Measurements from ENCODE around the gene XPOT. TPM values are rescaled to one million over a fixed set of nuclear protein-coding genes. Genes with fewer than 3 reads are reported as not detected.

Gene XPOT
- total RNA-seq, 1 experiment from 2014 or later = 118 TPM

DNA sequence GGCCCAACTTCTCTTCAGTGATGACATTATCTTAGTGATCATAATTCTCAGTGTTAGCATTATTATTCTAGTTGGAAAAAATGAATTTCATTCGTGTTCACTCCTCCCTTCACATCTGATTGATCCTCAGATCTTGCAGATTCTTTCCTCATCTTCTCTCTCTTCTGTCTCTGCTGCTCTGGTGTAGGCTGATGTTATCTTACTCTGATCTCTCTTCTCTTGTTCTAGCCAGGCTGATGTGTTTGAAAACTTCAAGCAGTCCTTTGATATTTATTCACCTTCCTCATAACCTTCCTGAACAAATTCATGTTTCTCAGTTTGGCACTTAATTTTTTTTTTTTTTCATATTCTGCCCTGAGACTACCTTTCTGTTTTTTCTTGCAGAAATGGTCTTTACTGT, 42.1 kb downstream of the XPOT start:
- Histone ChIP-seq H3K27me3 (ENCODE audit: control insufficient read depth, insufficient read depth, low read length) (no peaks in the 10 kb centered on the region), H3K4me3 (ENCODE audit: insufficient read depth, low read depth, low read length) (no peak overlapping the region), H3K36me3 (replicated peaks; ENCODE audit: control insufficient read depth, insufficient read depth, low read length) (peaks cover 27% of the 10 kb centered on the region)
- DNase-seq = no peak

DNA sequence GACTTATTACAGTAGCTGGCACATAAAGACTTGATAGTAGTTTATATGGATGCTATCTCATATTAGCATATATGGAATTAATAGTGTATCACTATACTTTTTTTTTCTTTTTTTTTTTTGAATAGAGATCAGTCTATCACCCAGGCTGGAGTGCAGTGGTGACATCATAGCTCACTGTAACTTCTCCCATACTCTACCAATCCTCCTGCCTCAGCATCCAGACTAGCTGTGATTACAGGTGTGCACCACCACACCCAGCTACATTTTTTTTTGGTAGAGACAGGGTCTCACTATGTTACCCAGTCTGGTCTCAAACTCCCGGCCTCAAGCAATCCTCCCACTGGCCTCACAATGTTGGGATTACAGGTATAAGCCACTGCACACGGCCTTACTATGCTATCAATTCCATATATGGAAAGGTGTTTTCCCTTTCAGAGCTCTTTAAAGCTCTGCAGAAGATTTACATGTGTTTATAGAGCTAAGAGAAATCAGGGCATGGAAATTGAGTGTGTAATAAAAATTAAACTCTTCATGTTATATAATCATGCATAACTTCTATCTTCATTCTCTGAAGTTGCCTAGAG, 46.0 kb downstream of the XPOT start:
- Histone ChIP-seq H3K36me3 (replicated peaks; ENCODE audit: control insufficient read depth, insufficient read depth, low read length) (peaks cover 14% of the 10 kb centered on the region), H3K4me3 (ENCODE audit: insufficient read depth, low read depth, low read length) (no peak overlapping the region), H3K27me3 (ENCODE audit: control insufficient read depth, insufficient read depth, low read length) (no peaks in the 10 kb centered on the region)
- no peak for DNase-seq

DNA sequence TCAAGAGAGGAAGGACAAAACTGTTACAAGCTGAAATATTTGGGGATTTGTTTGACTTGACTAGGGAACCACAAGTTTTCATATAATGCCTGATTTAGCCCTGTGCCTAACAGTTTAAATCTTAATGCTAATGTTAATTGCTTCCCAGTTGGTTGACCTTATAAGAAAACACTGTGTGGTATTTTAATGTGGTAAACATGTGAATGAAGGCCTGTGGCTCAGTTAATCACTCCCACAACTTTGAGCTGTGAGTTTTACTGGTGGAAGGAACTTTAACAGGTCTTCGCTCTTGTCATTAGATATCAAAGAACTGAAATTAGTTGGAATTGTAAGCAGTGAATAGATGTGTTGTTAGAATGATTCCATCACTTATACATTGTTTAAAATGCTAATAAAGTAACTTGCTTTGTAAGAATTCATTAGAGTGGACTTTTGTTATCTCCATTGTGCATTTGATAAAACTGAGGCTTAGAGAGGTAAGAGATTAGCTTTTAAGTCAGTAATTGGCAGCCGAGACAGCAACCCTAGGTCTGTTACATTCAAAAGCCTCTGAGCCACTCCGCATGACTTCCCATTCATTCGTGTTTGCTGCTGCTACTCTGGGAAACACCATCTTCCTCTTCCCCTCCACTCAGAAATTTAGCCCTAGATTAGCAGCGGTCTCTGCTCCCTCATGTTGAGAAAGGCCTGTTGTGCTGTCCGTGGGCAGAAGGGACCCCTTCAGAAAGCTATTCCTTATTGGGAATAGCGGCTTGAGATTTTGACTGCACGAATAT, 46.7 kb downstream of the XPOT start:
- DNase-seq = peak; percentile 37
- Histone ChIP-seq H3K4me3 (ENCODE audit: insufficient read depth, low read depth, low read length) (peak overlapping the region; percentile 94), H3K36me3 (replicated peaks; ENCODE audit: control insufficient read depth, insufficient read depth, low read length) (peaks cover 11% of the 10 kb centered on the region), H3K27me3 (ENCODE audit: control insufficient read depth, insufficient read depth, low read length) (no peaks in the 10 kb centered on the region)

DNA sequence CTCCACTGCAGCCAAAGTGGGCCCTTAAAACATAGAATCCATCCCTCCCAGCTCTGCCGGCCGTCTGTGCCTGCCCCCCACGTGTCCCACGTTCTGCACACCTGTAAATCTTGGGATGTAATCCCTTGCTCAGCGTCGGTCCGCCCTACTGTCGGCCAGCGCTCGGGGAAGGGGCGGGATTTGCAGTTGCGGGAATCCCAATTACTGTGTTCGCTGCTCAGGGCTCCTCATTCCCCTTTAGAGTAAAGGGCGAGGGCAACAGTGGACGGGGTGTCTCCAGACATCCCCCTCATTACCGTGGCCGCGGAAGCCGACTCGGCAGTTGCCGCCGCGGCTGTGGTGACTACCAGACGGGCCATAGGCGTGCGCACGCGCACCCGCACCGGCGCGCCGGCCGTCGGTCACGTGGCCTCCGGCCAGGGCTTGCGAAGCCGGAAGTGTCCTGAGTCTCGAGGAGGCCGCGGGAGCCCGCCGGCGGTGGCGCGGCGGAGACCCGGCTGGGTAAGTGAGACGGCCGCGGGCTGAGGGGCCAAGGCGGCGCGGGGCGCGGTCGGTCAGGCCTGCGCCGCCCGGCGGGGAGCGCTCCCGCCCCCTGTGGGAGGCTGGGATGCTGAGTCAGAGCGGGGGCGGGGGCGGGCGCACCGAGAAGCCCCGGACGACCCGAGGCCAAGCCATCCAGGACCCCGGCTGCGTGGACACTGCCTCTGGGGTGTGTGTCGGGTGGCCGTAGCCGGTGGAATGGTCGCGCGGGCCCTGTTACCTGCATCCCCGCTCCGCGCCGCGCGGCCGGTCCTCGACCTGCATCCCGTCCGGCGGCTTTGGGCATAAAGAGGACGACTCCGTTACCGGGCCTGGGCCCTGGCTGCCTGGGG, 47.7 kb downstream of the XPOT start, which contains the start of gene TBK1:
TSS of gene TBK1 (plus strand) at position 434 of the 872 bp plus-strand sequence. CDS start 3,751 bp downstream, outside the sequence.
- H3K27me3 ChIP-seq (ENCODE audit: control insufficient read depth, insufficient read depth, low read length) = no peaks in the 10 kb centered on the region
- peaks cover 7% of the 10 kb centered on the region for H3K36me3 ChIP-seq (replicated peaks; ENCODE audit: control insufficient read depth, insufficient read depth, low read length)
- peak within 1 kb of the TSS; percentile 94 for H3K4me3 ChIP-seq (ENCODE audit: insufficient read depth, low read depth, low read length)
- peak; percentile 94 for DNase-seq

DNA sequence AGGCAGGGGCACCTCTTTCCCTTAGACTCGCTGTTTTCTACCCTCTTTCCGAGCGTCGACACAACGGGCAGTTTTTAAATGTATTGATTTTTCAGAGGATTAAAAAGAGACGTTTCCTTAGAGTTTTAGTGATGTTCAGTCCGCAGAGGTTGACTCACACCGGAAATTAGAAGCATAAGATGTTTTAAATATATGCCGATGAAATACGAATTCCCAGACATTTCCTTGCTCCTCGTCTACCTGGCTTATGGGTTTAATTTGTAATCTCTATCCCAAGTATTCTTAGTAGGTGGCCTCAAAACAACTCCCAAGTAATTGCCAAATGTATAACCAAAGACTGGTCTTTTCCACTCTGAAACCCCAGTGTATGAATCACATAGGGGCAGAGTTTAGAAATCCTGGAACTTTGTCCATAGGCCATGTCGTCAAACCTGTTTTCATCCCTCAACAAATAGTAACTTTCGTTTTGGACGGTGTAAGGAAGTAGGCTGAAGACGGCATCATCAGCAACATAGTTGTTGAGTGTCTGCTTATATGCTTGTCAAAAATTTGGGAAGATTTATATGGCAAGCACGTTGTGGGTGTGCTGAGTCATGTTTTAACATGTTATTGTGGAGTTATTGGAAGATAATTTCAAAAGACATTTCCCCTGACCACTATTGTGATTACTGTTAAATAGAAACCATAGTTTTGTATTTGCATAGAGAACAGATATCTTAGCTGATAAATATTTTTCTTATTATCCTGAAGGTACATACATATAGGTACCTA, 48.6 kb downstream of the XPOT start:
- no peaks in the 10 kb centered on the region for H3K27me3 ChIP-seq (ENCODE audit: control insufficient read depth, insufficient read depth, low read length)
- H3K36me3 ChIP-seq (replicated peaks; ENCODE audit: control insufficient read depth, insufficient read depth, low read length) = peaks cover 6% of the 10 kb centered on the region
- H3K4me3 ChIP-seq (ENCODE audit: insufficient read depth, low read depth, low read length) = peak overlapping the region; percentile 94
- DNase-seq = peak; percentile 30

DNA sequence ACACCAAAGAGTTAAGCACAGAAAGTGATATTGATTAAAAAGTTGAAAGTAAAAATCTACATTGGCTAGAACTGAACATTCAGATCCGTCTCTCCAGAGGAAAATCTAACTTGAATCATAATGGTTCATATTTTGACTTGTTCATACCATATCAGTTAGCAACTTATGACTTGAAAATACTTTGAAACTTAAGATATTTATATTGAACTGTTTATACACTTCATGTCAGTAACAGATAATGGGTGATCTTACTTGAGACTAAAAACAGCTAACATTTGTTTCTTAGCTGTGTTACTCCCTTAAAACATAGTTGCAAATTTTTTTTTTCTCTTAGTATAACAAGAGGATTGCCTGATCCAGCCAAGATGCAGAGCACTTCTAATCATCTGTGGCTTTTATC, 51.3 kb downstream of the XPOT start:
- DNase-seq = no peak
- Histone ChIP-seq H3K27me3 (ENCODE audit: control insufficient read depth, insufficient read depth, low read length) (no peaks in the 10 kb centered on the region), H3K4me3 (ENCODE audit: insufficient read depth, low read depth, low read length) (no peak overlapping the region), H3K36me3 (replicated peaks; ENCODE audit: control insufficient read depth, insufficient read depth, low read length) (peaks cover 2% of the 10 kb centered on the region)

DNA sequence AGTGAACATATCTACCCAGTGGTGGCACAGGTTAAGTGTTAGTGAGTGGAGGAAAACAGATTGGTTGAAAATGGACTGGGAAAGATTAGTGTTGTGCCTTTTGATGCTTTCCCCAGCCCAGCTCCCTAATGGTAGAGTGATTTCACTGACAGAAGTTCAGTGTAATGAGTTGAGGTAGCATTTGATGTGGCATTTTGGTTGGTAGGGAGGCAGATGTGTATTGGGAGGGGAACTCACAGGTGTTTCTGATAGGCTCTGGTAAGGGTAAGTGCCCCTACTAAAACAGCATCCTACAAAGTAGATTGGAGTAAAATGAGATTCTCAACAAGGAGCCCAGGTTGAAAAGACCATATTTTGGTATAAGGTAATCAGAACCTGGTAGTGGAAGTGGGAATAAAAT, 51.9 kb downstream of the XPOT start:
- Histone ChIP-seq H3K36me3 (replicated peaks; ENCODE audit: control insufficient read depth, insufficient read depth, low read length) (peaks cover 2% of the 10 kb centered on the region), H3K27me3 (ENCODE audit: control insufficient read depth, insufficient read depth, low read length) (no peaks in the 10 kb centered on the region), H3K4me3 (ENCODE audit: insufficient read depth, low read depth, low read length) (no peak overlapping the region)
- no peak for DNase-seq

DNA sequence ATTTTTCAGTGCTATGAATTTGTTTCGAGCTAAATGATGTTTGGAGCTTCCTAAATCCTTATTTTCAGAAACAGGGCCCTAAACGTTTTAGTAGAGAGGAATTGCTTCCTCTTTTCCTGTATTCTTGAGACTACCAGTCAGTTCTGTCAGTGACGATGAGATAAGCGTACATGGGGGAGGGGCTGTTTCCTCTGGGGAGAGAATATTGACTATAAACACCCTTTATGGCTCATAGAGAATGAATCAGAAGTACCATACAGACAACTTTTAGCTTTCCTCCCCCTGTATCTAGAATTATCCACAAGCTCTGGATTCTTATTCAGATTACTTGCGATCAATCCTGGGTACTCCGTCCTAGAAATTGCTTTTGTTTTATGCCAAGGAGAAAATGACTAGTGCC, 52.8 kb downstream of the XPOT start:
- DNase-seq = no peak
- Histone ChIP-seq H3K4me3 (ENCODE audit: insufficient read depth, low read depth, low read length) (no peak overlapping the region), H3K27me3 (ENCODE audit: control insufficient read depth, insufficient read depth, low read length) (no peaks in the 10 kb centered on the region), H3K36me3 (replicated peaks; ENCODE audit: control insufficient read depth, insufficient read depth, low read length) (peaks cover 2% of the 10 kb centered on the region)

DNA sequence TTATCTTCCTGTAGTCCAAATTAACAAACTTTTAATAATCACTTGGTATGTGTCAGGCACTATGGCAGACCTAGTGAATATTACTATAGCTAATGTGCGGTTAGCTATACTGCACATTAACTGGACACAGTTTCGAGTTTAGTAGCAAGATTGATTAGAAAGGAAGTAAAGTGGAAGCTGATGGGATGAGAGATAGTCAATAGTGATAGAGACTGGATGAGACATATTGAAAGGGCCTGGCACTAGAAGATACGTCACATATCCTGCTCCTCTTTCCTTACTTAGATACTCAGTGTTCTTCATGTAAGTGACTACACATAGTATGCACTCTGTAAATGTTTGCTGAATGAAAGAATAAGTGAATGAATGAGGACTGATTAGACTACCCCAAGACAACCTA, 53.3 kb downstream of the XPOT start:
- Histone ChIP-seq H3K4me3 (ENCODE audit: insufficient read depth, low read depth, low read length) (no peak overlapping the region), H3K36me3 (replicated peaks; ENCODE audit: control insufficient read depth, insufficient read depth, low read length) (peaks cover 2% of the 10 kb centered on the region), H3K27me3 (ENCODE audit: control insufficient read depth, insufficient read depth, low read length) (no peaks in the 10 kb centered on the region)
- no peak for DNase-seq

DNA sequence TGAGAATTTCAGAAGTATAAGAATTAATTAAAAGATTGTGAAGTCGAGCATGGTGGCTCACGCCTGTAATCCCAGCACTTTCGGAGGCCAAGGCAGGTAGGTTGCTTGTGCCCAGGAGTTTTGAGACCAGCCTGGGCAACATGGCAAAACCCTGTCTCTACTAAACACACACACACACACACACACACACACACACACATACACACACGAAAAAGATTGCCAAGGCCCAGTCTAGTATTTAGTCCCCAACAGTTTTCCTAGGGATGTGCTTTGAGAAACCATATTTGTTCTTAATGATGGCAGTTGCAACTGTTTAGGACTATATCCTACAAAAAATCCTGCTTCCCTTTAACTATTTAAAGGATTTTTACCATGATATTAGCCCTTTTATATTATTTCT, 53.7 kb downstream of the XPOT start:
- Histone ChIP-seq H3K27me3 (ENCODE audit: control insufficient read depth, insufficient read depth, low read length) (no peaks in the 10 kb centered on the region), H3K4me3 (ENCODE audit: insufficient read depth, low read depth, low read length) (no peak overlapping the region), H3K36me3 (replicated peaks; ENCODE audit: control insufficient read depth, insufficient read depth, low read length) (peaks cover 2% of the 10 kb centered on the region)
- DNase-seq = no peak

DNA sequence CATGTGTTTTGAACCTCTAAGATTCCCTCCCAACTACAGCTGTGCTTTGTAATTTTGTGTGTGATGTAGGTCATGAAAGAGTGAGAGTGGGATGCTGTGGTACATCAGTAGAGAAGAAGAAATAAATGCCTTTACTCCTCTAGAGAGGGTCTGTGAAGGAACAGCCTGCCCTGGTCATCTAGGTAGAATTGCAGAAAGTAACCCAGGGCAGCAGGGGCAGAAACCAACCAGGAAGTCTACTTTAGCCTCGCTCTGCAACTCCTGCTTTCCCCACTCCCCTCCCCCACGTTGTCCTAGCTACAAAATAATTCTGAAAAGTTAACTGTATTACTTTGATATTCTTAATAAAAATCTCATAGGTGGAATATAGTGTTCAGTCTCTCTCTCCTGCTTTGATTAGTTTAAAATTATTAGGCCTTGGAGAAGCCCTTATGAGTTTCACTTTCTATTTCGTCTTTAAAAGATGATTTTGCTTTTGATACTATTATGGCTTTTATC, 55.3 kb downstream of the XPOT start:
- peaks cover 2% of the 10 kb centered on the region for H3K36me3 ChIP-seq (replicated peaks; ENCODE audit: control insufficient read depth, insufficient read depth, low read length)
- no peaks in the 10 kb centered on the region for H3K27me3 ChIP-seq (ENCODE audit: control insufficient read depth, insufficient read depth, low read length)
- no peak for DNase-seq
- no peak overlapping the region for H3K4me3 ChIP-seq (ENCODE audit: insufficient read depth, low read depth, low read length)

DNA sequence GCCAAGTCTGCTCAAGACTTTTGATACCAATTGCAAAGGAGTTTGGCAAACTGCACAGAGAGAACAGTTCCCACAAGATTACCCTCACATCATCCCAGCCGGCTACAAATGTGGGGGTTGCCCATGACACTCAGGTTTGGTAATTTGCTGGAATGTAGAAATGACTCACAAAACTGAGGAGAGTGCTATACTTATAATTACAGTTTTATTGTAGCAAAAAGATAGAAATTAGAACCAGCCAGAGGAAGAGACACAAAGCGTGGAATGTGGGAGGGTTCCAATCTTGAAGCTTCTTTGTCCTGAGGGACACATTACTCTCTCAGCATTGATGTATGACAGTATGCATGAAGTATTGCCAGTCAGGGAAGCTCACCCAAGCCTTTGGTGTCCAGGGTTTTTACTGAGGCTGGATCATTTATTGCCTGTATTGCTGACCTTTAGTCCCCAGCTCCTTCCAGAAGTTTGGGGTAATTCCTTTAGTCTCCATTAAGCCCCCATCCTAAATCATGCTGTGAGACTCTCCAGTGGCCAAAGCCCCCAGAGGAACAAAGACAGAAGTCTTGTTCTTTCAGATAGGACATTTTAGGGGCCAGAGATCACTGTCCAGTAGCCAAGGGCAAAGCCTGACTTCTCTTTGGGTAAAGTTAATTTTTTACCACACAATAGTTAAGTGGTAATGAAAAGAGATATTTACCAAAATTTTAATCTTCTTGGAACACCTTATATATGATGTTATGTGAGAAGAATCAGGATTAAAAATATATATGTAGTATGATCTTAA, 57.6 kb downstream of the XPOT start:
- Histone ChIP-seq H3K36me3 (replicated peaks; ENCODE audit: control insufficient read depth, insufficient read depth, low read length) (peaks cover 2% of the 10 kb centered on the region), H3K27me3 (ENCODE audit: control insufficient read depth, insufficient read depth, low read length) (no peaks in the 10 kb centered on the region), H3K4me3 (ENCODE audit: insufficient read depth, low read depth, low read length) (no peak overlapping the region)
- DNase-seq = no peak

DNA sequence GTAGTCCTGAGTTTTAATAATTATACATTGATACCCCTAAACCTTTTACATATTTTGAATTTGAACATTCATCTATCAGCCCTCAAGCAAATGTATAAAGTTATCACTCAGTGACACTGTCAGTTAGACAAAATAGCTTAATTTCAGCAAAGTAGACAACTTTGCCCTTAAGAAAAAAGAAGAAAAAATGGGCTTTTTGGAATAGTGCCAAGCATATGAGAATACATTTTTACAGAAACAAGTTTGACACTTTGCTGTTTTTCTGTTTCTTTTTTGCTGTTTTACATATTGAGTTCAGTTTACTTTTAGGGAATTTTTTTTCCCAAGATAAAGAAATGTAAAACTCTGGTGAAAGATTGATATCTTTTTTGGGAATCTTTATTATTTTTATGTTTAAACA, 62.0 kb downstream of the XPOT start:
- no peaks in the 10 kb centered on the region for H3K27me3 ChIP-seq (ENCODE audit: control insufficient read depth, insufficient read depth, low read length)
- H3K36me3 ChIP-seq (replicated peaks; ENCODE audit: control insufficient read depth, insufficient read depth, low read length) = peaks cover 2% of the 10 kb centered on the region
- H3K4me3 ChIP-seq (ENCODE audit: insufficient read depth, low read depth, low read length) = no peak overlapping the region
- no peak for DNase-seq
